GM12878 (cell line): ENCODE data around the gene JAML. TPM values are rescaled to one million over a fixed set of nuclear protein-coding genes. Genes with fewer than 3 reads are reported as not detected.

Source experiments
- BCL11A ChIP-seq: IDR thresholded peaks from 2 replicates; pipeline ENCODE4 v1.6.1; 2011; ENCODE audit warnings: low read depth, low read length
- BHLHE40 ChIP-seq, 2 experiments: fragments of 450-650 bp in 1 of 2; IDR thresholded peaks; 2 replicates each; pipeline ENCODE4 v1.6.1; 2011 to 2017; ENCODE audit warnings: low read depth in 2 of 2, borderline replicate concordance in 1 of 2, improper control_type of control experiment in 1 of 2, low read length in 1 of 2, mild to moderate bottlenecking in 1 of 2
- CBFB ChIP-seq: IDR thresholded peaks from 2 replicates; pipeline ENCODE4 v1.6.1; 2016; ENCODE audit warnings: antibody characterized with exemption, low read depth
- CTCF ChIP-seq, 3 experiments: IDR thresholded peaks in 2 of 3; conservative IDR thresholded peaks in 1 of 3; 2 replicates each; pipeline ENCODE4 v1.5.1; 2011; ENCODE audit warnings: low read depth in 3 of 3, low read length in 3 of 3, mild to moderate bottlenecking in 3 of 3, control low read depth in 2 of 3, moderate library complexity in 2 of 3, inconsistent platforms in 1 of 3, mixed read lengths in 1 of 3; ENCODE audit not compliant: control insufficient read depth in 2 of 3, insufficient read depth in 1 of 3; ENCODE audit errors: extremely low read depth in 1 of 3
- EZH2 ChIP-seq: IDR thresholded peaks from 2 replicates; pipeline ENCODE4 v1.6.1; 2012; ENCODE audit warnings: low read depth, mild to moderate bottlenecking, control low read depth, inconsistent platforms, low read length, borderline replicate concordance; ENCODE audit not compliant: control insufficient read depth
- GATAD2B ChIP-seq: fragments of 450-650 bp; conservative IDR thresholded peaks from 2 replicates; pipeline ENCODE4 v1.6.1; 2017; ENCODE audit warnings: low read depth, mild to moderate bottlenecking, moderate library complexity
- IKZF2 ChIP-seq, 2 experiments: fragments of 450-650 bp; IDR thresholded peaks; 2 replicates each; pipeline ENCODE4 v1.6.1; 2017; ENCODE audit warnings: mild to moderate bottlenecking in 2 of 2, moderate library complexity in 2 of 2
- IRF4 ChIP-seq: IDR thresholded peaks from 2 replicates; pipeline ENCODE4 v1.6.1; 2011; ENCODE audit warnings: low read depth, low read length
- MEF2A ChIP-seq: IDR thresholded peaks from 2 replicates; pipeline ENCODE4 v1.6.1; 2011; ENCODE audit warnings: low read depth, mild to moderate bottlenecking, low read length, moderate library complexity; ENCODE audit not compliant: insufficient read depth
- MEF2B ChIP-seq: fragments of 450-650 bp; IDR thresholded peaks from 2 replicates; pipeline ENCODE4 v1.6.1; 2018; ENCODE audit warnings: mild to moderate bottlenecking, moderate library complexity; ENCODE audit not compliant: partially characterized antibody, poor library complexity, severe bottlenecking
- MXI1 ChIP-seq: fragments of 150-350 bp; IDR thresholded peaks from 2 replicates; pipeline ENCODE4 v1.6.1; 2011; ENCODE audit warnings: low read depth, mild to moderate bottlenecking, inconsistent platforms, low read length, improper control_type of control experiment
- MYB ChIP-seq: fragments of 150-350 bp; IDR thresholded peaks from 2 replicates; pipeline ENCODE4 v1.6.1; 2014; ENCODE audit warnings: mild to moderate bottlenecking, low read depth, low read length, borderline replicate concordance
- NR2C1 ChIP-seq: fragments of 450-650 bp; IDR thresholded peaks from 2 replicates; pipeline ENCODE4 v1.6.1; 2017; ENCODE audit warnings: antibody characterized with exemption, mild to moderate bottlenecking, moderate library complexity
- NR2F1 ChIP-seq: fragments of 450-650 bp; conservative IDR thresholded peaks from 2 replicates; pipeline ENCODE4 v1.6.1; 2017; ENCODE audit warnings: mild to moderate bottlenecking
- PAX5 ChIP-seq: IDR thresholded peaks from 2 replicates; pipeline ENCODE4 v1.6.1; 2011; ENCODE audit warnings: low read depth, low read length, borderline replicate concordance
- POLR2A ChIP-seq: IDR thresholded peaks from 2 replicates; pipeline ENCODE4 v1.6.1; 2011; ENCODE audit warnings: low read depth, mild to moderate bottlenecking, low read length
- RELB ChIP-seq: fragments of 450-650 bp; IDR thresholded peaks from 2 replicates; pipeline ENCODE4 v1.6.1; 2017; ENCODE audit warnings: low read depth, mild to moderate bottlenecking, moderate library complexity
- SPI1 ChIP-seq: IDR thresholded peaks from 2 replicates; pipeline ENCODE4 v1.6.1; 2011; ENCODE audit warnings: low read depth, mild to moderate bottlenecking, low read length, moderate library complexity, borderline replicate concordance; ENCODE audit not compliant: insufficient read depth
- TCF12 ChIP-seq: IDR thresholded peaks from 2 replicates; pipeline ENCODE4 v1.6.1; 2011; ENCODE audit warnings: low read depth, mild to moderate bottlenecking, low read length
- TCF3 ChIP-seq: IDR thresholded peaks from 2 replicates; pipeline ENCODE4 v1.6.1; 2012; ENCODE audit warnings: low read depth, mild to moderate bottlenecking, low read length, borderline replicate concordance; ENCODE audit not compliant: insufficient read depth
- ZNF24 ChIP-seq: fragments of 450-650 bp; IDR thresholded peaks from 2 replicates; pipeline ENCODE4 v1.6.1; 2017; ENCODE audit warnings: antibody characterized with exemption, mild to moderate bottlenecking
- ZNF687 ChIP-seq: fragments of 450-650 bp; IDR thresholded peaks from 2 replicates; pipeline ENCODE4 v1.6.1; 2017; ENCODE audit warnings: mild to moderate bottlenecking, moderate library complexity
- polyA plus RNA-seq, 11 experiments: library from polyadenylated mRNA; depleted of rRNA in 4 of 11; unstranded in 6 of 11; stranded (reverse) in 5 of 11; fragments of >200 nt; fragmentation: Nextera tagmentation in 4 of 11; fragmentation: Illumina TruSeq in 1 of 11; extraction: Ambion mirVana in 4 of 11; extraction: Trizol in 1 of 11; gene quantifications; 1 replicate in 1 of 11; 2 replicates in 10 of 11; pipeline versions ENCODE4 v1.2.1 to v1.2.3, GENCODE V29; 2011 to 2016; ENCODE audit warnings: inconsistent platforms in 2 of 11, missing spikeins in 2 of 11, low read depth in 1 of 11
- total RNA-seq, 4 experiments: library from RNA; depleted of rRNA in 3 of 4; stranded (reverse); fragments of >200 nt in 3 of 4; fragmentation: Illumina TruSeq in 1 of 4; extraction: Trizol in 1 of 4; gene quantifications; 2 replicates each; pipeline versions ENCODE4 v1.2.1 to v1.2.3, GENCODE V29; 2013 to 2021

JAML gene
- total and polyA plus RNA-seq, 10 of the 15 experiments (the other 5 are each of a cell fraction or from before 2014, with no cell fraction given), result 0.60 to 8.1 (median 3.5) TPM

- TF ChIP-seq ZNF687 (no peak; the same call in 1 of the 2 replicates), CTCF (IDR thresholded peaks at IDR 0.05 in 2 of 3, conservative IDR thresholded peaks at IDR 0.05 in 1 of 3; ENCODE audit: control insufficient read depth in 2 of 3, extremely low read depth in 1 of 3, insufficient read depth in 1 of 3, low read depth in 3 of 3, low read length in 3 of 3) (peak in 1 of 3 experiments; percentile 17; a peak in 2 of 6 replicates), RELB (peak; percentile 70), BHLHE40 (IDR thresholded peaks at IDR 0.05; ENCODE audit: borderline replicate concordance in 1 of 2, low read depth in 2 of 2, low read length in 1 of 2) (peak; percentile 34 to 65; a peak in 3 of 4 replicates), BCL11A (peak; percentile 73), PAX5 (peak; percentile 50; the same call in 1 of the 2 replicates), POLR2A (no peak), NR2C1 (0 out of 2 replicates have a peak, but pooled peaks have one; percentile 6), MYB (no peak), EZH2 (no peak), IKZF2 (IDR thresholded peaks at IDR 0.05) (peak; percentile 80 to 86), TCF12 (peak; percentile 71; the same call in 1 of the 2 replicates), GATAD2B (peak; percentile 50; the same call in 1 of the 2 replicates), MXI1 (no peak), IRF4 (peak; percentile 60; the same call in 1 of the 2 replicates), MEF2A (0 out of 2 replicates have a peak, but pooled peaks have one; percentile 71), MEF2B (peak; percentile 97), SPI1 (no peak), ZNF24 (no peak), TCF3 (0 out of 2 replicates have a peak, but pooled peaks have one; percentile 30), NR2F1 (peak; percentile 56; the same call in 1 of the 2 replicates), CBFB (peak; percentile 58; the same call in 1 of the 2 replicates)
Observed at GRCh38 chr11:118216621-118217481, 8.0 kb downstream of the JAML start (continued).
